ENCODE data around the gene CAMK1G. TPM values are rescaled to one million over a fixed set of nuclear protein-coding genes. Genes with fewer than 3 reads are reported as not detected.
A peak's percentile ranks its signal among the peaks of the same experiment; 100 is the strongest.

The CAMK1G gene
- total and polyA plus RNA-seq, 5 donors from 2014 or later: not detected

DNA sequence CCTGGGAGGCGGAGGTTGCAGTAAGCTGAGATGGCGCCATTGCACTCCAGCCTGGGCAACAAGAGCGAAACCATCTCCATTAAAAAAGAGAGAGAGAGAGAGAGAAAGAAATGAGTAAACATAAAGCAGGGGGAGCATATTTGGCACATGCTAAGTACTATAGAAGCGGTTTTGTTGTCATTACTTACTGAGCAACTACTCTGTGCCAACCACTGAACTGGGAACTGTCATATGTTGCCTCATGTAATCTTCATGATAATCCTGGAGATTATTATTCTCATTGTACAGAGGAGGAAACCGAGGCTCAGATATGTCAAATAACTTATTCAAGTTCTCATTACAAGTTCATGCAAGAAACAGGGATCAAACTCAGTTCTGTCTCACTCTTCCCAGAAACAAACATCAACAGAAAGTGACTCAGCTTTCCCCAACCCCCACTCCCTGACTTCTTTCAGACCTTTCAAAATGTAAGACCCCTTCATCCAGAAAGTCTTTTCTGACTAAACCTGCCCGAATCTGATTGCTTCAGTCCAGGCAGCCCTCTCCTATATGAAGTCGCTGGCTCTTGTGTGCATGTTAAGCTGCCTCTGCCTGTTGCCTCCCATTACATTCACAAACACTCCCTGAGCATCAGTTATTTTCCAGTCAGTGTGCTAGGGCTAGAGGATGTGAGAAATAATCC, 45.2 kb downstream of the CAMK1G start:
- Histone ChIP-seq H3K27ac (ENCODE audit: insufficient read depth, low read length, poor library complexity, severe bottlenecking) (no peak overlapping the region), H3K27me3 (ENCODE audit: control insufficient read depth, insufficient read depth, low read length) (no peaks in the 10 kb centered on the region), H3K9me3 (ENCODE audit: control insufficient read depth in 2 of 2, low read length in 2 of 2) (no peaks in the 10 kb centered on the region), H3K4me1 (ENCODE audit: control insufficient read depth, insufficient read depth, low read length, poor library complexity, severe bottlenecking) (no peaks in the 10 kb centered on the region), H3K36me3 (ENCODE audit: control insufficient read depth, insufficient read depth, low read length) (no peaks in the 10 kb centered on the region), H3K4me3 (ENCODE audit: low read depth, low read length) (no peak overlapping the region)
- peaks cover 0 to 2% (median 0%) of the 10 kb centered on the region in 4 donors for H3K4me1 Mint-ChIP-seq
- H3K9me3 Mint-ChIP-seq: no peaks in the 10 kb centered on the region
- no peak for DNase-seq
- H3K36me3 Mint-ChIP-seq: peaks cover 3% of the 10 kb centered on the region
- H3K4me3 Mint-ChIP-seq: peak overlapping the region in 1 of 4 donors; percentile 21
- no peak for ATAC-seq (ENCODE audit: low read depth in 2 of 2)
- H3K27me3 Mint-ChIP-seq: peaks cover 5% of the 10 kb centered on the region
- H3K27ac Mint-ChIP-seq: peak overlapping the region in 1 of 3 donors; percentile 66

DNA sequence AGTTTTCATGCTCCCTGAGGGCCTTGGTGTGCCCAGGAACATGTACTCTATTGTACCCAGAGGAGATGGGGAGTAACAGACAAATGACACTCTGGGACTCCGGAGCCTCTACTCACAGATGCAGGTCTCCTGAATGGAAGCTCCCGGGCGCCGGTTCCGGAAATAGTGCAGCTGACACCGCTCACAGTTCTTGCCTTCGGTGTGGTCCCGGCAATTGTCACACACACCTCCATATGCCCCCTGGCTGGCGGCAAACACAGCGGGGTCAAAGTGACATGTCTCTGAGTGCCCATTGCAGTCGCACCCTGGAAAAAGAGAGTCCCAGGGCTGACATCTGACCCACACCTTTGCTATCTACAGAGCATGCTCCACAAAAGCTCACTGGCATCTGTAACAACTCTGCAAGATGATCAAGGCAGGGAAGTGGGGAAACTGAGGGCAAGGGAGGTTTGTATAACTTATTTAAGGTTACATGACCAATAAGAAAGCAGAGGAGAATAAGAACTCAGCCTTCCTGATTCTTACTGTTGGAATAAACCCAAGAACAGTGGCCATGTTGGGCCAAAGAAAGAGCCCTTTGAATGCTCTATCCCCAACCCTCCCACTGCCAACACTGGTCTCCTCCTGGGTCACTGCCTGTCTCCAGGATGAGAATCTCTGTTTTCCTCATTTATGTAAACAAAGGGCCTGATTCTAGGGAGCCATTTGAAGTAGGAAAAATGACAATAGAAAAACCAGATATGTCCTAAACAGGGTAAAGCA, 46.3 kb downstream of the CAMK1G start:
- H3K27me3 ChIP-seq (ENCODE audit: control insufficient read depth, insufficient read depth, low read length): no peaks in the 10 kb centered on the region
- no peak overlapping the region for H3K27ac Mint-ChIP-seq
- H3K27ac ChIP-seq (ENCODE audit: insufficient read depth, low read length, poor library complexity, severe bottlenecking): no peak overlapping the region
- H3K4me1 ChIP-seq (ENCODE audit: control insufficient read depth, insufficient read depth, low read length, poor library complexity, severe bottlenecking): no peaks in the 10 kb centered on the region
- H3K4me3 ChIP-seq (ENCODE audit: low read depth, low read length): no peak overlapping the region
- H3K36me3 Mint-ChIP-seq: peaks cover 3% of the 10 kb centered on the region
- H3K9me3 Mint-ChIP-seq: no peaks in the 10 kb centered on the region
- no peaks in the 10 kb centered on the region for H3K9me3 ChIP-seq (ENCODE audit: control insufficient read depth in 2 of 2, low read length in 2 of 2)
- no peaks in the 10 kb centered on the region for H3K36me3 ChIP-seq (ENCODE audit: control insufficient read depth, insufficient read depth, low read length)
- H3K4me1 Mint-ChIP-seq: no peaks in the 10 kb centered on the region
- ATAC-seq (ENCODE audit: low read depth in 2 of 2) (no peak), DNase-seq (no peak)
- H3K4me3 Mint-ChIP-seq: no peak overlapping the region
- peaks cover 7% of the 10 kb centered on the region for H3K27me3 Mint-ChIP-seq

DNA sequence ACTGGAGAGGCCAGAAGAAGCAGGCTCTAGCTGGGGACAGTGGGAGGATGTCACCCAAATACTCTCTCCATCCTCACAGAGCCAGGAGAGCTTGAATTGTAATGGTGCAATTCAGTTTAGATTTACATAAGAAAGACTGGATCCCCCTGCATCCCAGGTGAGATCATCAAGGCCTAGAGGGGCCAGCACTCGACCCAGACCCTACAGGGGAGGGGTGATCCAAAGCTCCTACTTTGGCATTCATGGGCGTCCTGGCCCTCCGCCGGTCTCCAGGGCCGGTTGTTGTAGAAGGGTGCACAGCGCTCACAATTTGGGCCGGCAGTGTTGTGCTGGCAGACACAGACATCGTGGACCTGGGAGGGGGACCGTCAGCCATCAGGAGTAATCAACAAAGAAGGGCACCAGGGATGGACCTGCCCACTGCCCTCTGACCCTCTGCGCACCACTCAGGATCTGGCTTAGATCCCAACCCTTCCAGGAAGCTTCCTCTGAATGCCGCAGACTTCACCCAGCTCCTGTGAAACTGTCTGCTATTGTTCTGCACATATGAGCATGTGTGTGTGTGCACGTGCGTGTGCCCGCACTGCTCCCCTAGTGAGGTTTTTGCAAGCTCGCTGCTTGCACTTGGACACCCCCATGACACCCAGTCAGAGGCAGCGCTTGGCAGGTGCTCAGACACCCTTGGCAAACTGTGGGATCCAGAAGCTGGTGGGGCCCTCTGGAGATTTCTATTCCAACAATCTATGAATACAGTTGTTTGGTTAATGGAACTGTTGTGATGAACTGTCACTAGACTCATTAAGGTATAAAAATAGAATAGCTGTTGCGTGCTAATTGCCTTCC, 47.1 kb downstream of the CAMK1G start:
- Mint-ChIP-seq H3K27me3 (peaks cover 7% of the 10 kb centered on the region), H3K36me3 (peaks cover 3% of the 10 kb centered on the region), H3K27ac (peak overlapping the region in 1 of 3 donors; percentile 74), H3K4me1 (peaks cover 0 to 2% (median 0%) of the 10 kb centered on the region in 4 donors), H3K4me3 (no peak overlapping the region), H3K9me3 (no peaks in the 10 kb centered on the region)
- ATAC-seq (ENCODE audit: low read depth in 2 of 2) (no peak), DNase-seq (no peak)
- Histone ChIP-seq H3K27me3 (ENCODE audit: control insufficient read depth, insufficient read depth, low read length) (no peaks in the 10 kb centered on the region), H3K27ac (ENCODE audit: insufficient read depth, low read length, poor library complexity, severe bottlenecking) (no peak overlapping the region), H3K4me3 (ENCODE audit: low read depth, low read length) (no peak overlapping the region), H3K4me1 (ENCODE audit: control insufficient read depth, insufficient read depth, low read length, poor library complexity, severe bottlenecking) (no peaks in the 10 kb centered on the region), H3K9me3 (ENCODE audit: control insufficient read depth in 2 of 2, low read length in 2 of 2) (no peaks in the 10 kb centered on the region), H3K36me3 (ENCODE audit: control insufficient read depth, insufficient read depth, low read length) (no peaks in the 10 kb centered on the region)

DNA sequence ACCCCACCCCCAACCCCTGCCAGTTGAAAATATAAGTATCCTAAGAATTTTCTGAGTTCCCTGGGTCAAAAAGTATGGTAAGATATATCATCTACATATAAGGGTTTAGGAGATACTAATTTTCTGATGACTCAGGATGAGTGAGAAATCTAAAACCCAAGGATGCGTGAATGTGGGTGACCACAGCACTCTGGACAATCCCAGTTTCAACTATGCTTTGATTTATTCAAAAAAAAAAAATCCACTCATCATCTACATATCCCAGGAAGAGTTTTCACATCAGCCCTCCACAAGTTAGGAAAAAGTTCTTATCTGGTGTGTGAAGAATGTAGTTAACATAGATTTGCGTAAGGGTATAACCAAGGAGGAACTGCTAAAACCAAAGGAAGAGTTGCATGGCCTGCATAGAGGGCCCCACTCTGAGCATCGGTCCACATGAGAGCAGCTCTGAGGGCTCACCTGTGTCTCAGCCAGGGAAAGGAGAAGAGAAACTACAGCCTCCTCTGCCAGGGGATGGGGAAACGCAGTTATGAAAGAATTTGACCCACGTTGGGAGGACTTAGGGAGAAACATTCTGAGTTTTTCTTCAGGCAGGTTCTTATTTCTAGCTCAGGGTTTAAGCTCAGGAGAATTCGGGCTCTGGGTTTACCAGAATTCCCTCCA, 50.0 kb downstream of the CAMK1G start:
- Histone ChIP-seq H3K4me1 (ENCODE audit: control insufficient read depth, insufficient read depth, low read length, poor library complexity, severe bottlenecking) (no peaks in the 10 kb centered on the region), H3K27ac (ENCODE audit: insufficient read depth, low read length, poor library complexity, severe bottlenecking) (no peak overlapping the region), H3K27me3 (ENCODE audit: control insufficient read depth, insufficient read depth, low read length) (no peaks in the 10 kb centered on the region), H3K9me3 (ENCODE audit: control insufficient read depth in 2 of 2, low read length in 2 of 2) (no peaks in the 10 kb centered on the region), H3K36me3 (ENCODE audit: control insufficient read depth, insufficient read depth, low read length) (no peaks in the 10 kb centered on the region), H3K4me3 (ENCODE audit: low read depth, low read length) (no peak overlapping the region)
- Mint-ChIP-seq H3K9me3 (no peaks in the 10 kb centered on the region), H3K4me1 (peaks cover 0 to 2% (median 0%) of the 10 kb centered on the region in 4 donors), H3K36me3 (peaks cover 7% of the 10 kb centered on the region), H3K27me3 (peaks cover 5% of the 10 kb centered on the region), H3K4me3 (no peak overlapping the region), H3K27ac (no peak overlapping the region)
- no peak for DNase-seq
- ATAC-seq (ENCODE audit: low read depth in 2 of 2): no peak

DNA sequence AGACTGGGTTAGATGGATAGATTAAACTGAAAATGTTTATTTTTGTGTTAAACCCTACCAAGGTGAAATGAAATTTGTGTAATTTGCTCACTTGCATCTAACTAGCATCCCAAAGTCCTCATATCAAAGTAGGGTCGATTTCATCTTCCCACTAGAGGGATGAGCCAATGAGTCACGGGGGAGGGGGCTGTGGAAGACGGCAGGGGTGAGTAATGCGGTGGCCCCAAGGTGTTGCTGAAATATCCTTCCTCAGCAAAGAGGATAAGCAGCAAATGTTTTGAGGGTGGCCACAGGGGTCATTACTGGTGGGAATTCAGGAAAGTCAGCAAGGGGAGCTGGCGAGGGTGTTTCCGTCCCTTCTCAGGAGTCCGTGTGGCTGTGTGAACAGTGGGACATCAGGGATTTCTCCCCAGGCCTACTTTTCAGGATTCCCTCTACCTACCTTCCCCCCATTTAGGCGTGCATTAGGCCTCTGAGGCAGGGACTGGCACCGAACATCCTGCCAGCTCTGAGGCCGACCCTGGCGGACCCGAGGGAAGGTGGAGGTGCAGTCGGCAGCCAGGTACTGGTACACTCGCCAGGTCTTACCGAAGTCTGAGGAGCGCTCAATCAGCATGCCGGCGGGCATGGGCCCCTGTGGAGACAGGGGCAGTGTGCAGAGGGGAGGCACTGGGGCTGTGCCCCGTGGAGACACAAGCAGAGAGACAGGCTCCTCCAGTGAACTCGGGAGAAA, 50.7 kb downstream of the CAMK1G start:
- ATAC-seq (ENCODE audit: low read depth in 2 of 2) (no peak), DNase-seq (no peak)
- Mint-ChIP-seq H3K9me3 (no peaks in the 10 kb centered on the region), H3K27ac (no peak overlapping the region), H3K4me3 (no peak overlapping the region), H3K36me3 (peaks cover 7% of the 10 kb centered on the region), H3K4me1 (peaks cover 0 to 2% (median 0%) of the 10 kb centered on the region in 4 donors), H3K27me3 (peaks cover 4% of the 10 kb centered on the region)
- Histone ChIP-seq H3K9me3 (ENCODE audit: control insufficient read depth in 2 of 2, low read length in 2 of 2) (no peaks in the 10 kb centered on the region), H3K27ac (ENCODE audit: insufficient read depth, low read length, poor library complexity, severe bottlenecking) (no peak overlapping the region), H3K4me3 (ENCODE audit: low read depth, low read length) (no peak overlapping the region), H3K4me1 (ENCODE audit: control insufficient read depth, insufficient read depth, low read length, poor library complexity, severe bottlenecking) (no peaks in the 10 kb centered on the region), H3K27me3 (ENCODE audit: control insufficient read depth, insufficient read depth, low read length) (no peaks in the 10 kb centered on the region), H3K36me3 (ENCODE audit: control insufficient read depth, insufficient read depth, low read length) (no peaks in the 10 kb centered on the region)

DNA sequence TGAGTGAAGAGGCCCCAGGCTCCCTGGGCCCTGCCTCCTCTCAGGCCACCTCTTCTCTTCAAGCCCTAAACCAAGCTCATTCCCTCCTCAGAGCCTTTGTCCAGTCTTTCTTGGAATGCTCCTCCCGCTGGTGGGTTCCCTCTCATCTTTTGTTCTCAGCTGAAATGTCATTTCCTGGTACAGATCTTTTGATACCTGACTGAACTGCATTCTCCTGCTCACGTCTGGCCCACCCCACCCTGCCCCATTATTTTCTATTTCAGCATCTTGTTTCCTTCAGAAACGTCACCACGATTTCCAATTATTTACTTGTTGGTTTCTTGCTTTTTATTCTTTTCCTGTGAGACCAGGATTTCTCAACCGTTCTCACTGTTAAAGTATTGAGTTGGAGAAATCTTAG, 52.3 kb downstream of the CAMK1G start:
- H3K36me3 Mint-ChIP-seq: peaks cover 7% of the 10 kb centered on the region
- H3K36me3 ChIP-seq (ENCODE audit: control insufficient read depth, insufficient read depth, low read length): no peaks in the 10 kb centered on the region
- H3K27me3 Mint-ChIP-seq: peaks cover 4% of the 10 kb centered on the region
- no peak overlapping the region for H3K4me3 Mint-ChIP-seq
- H3K9me3 Mint-ChIP-seq: no peaks in the 10 kb centered on the region
- no peak overlapping the region for H3K4me3 ChIP-seq (ENCODE audit: low read depth, low read length)
- H3K9me3 ChIP-seq (ENCODE audit: control insufficient read depth in 2 of 2, low read length in 2 of 2): no peaks in the 10 kb centered on the region
- H3K27me3 ChIP-seq (ENCODE audit: control insufficient read depth, insufficient read depth, low read length): no peaks in the 10 kb centered on the region
- H3K27ac Mint-ChIP-seq: peak overlapping the region in 1 of 3 donors; percentile 5
- no peaks in the 10 kb centered on the region for H3K4me1 ChIP-seq (ENCODE audit: control insufficient read depth, insufficient read depth, low read length, poor library complexity, severe bottlenecking)
- H3K27ac ChIP-seq (ENCODE audit: insufficient read depth, low read length, poor library complexity, severe bottlenecking): no peak overlapping the region
- no peak for DNase-seq
- ATAC-seq (ENCODE audit: low read depth in 2 of 2): no peak
- peaks cover 0 to 2% (median 0%) of the 10 kb centered on the region in 4 donors for H3K4me1 Mint-ChIP-seq

DNA sequence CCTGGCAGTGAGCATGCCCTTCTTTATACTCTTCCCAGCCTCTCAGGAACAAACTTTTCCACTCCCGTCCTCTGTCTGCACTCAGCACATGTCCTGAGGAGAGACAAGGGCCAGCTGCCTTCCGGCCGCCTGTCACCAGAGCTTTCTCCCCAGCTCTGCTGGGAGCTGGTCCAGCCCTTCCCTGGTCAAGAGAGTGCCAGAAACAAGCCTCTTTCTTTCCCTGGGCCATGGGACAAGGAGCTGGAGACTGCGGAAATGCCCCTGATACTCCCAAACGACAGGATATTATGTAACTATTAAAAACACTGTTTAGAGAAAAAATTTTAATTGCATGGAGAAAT, 58.3 kb downstream of the CAMK1G start:
- Histone ChIP-seq H3K36me3 (ENCODE audit: control insufficient read depth, insufficient read depth, low read length) (no peaks in the 10 kb centered on the region), H3K4me3 (ENCODE audit: low read depth, low read length) (no peak overlapping the region), H3K27me3 (ENCODE audit: control insufficient read depth, insufficient read depth, low read length) (no peaks in the 10 kb centered on the region), H3K27ac (ENCODE audit: insufficient read depth, low read length, poor library complexity, severe bottlenecking) (no peak overlapping the region), H3K4me1 (ENCODE audit: control insufficient read depth, insufficient read depth, low read length, poor library complexity, severe bottlenecking) (no peaks in the 10 kb centered on the region), H3K9me3 (ENCODE audit: control insufficient read depth in 2 of 2, low read length in 2 of 2) (no peaks in the 10 kb centered on the region)
- DNase-seq (no peak), ATAC-seq (ENCODE audit: low read depth in 2 of 2) (no peak)
- H3K4me1 Mint-ChIP-seq: no peaks in the 10 kb centered on the region
- no peak overlapping the region for H3K4me3 Mint-ChIP-seq
- H3K27me3 Mint-ChIP-seq: no peaks in the 10 kb centered on the region
- H3K36me3 Mint-ChIP-seq: peaks cover 4% of the 10 kb centered on the region
- H3K9me3 Mint-ChIP-seq: peaks cover 0 to 2% (median 0%) of the 10 kb centered on the region in 7 donors
- H3K27ac Mint-ChIP-seq: no peak overlapping the region

Measured in CD4-positive, CD25-positive, alpha-beta regulatory T cell (primary cell).